ENCODE data around the gene CACYBP.
A peak's percentile ranks its signal among the peaks of the same experiment; 100 is the strongest.
"Not testable (repeated sequence)": the region's sequence is repeated elsewhere in the genome, so short reads cannot be mapped to it uniquely, and the experiment has no call there.

The CACYBP gene

GRCh38 chr1:175013445-175013844, 13.7 kb downstream of the CACYBP start:
- no peak overlapping the region for H3K27ac ChIP-seq (ENCODE audit: low read depth, low read length, severe bottlenecking)
- no peak overlapping the region for H3K4me3 ChIP-seq (ENCODE audit: extremely low read depth, insufficient read depth, low read length, poor library complexity, severe bottlenecking)
- H3K36me3 ChIP-seq (ENCODE audit: control insufficient read depth, insufficient read depth, low read length), result peaks cover 88% of the 10 kb centered on the region
- no peaks in the 10 kb centered on the region for H3K9me3 ChIP-seq (ENCODE audit: control insufficient read depth, low read length)
- 100% methylated on average over 1 of the region's 1 CpG for WGBS, 2 experiments (ENCODE audit: insufficient coverage in 2 of 2)
- peaks cover 7% of the 10 kb centered on the region for H3K4me1 ChIP-seq (ENCODE audit: control insufficient read depth, insufficient read depth, low read length, poor library complexity, severe bottlenecking)

- no peak overlapping the region for H3K4me3 ChIP-seq (ENCODE audit: extremely low read depth, insufficient read depth, low read length, poor library complexity, severe bottlenecking)
These were observed 15.5 kb downstream of the CACYBP start for GRCh38 chr1:175015243-175015642.

GRCh38 chr1:175019524-175019923, 19.8 kb downstream of the CACYBP start:
- peaks cover 40% of the 10 kb centered on the region for H3K36me3 ChIP-seq (ENCODE audit: control insufficient read depth, insufficient read depth, low read length)

More at GRCh38 chr1:175015243-175015642, 15.5 kb downstream of the CACYBP start:
- Histone ChIP-seq H3K9me3 (ENCODE audit: control insufficient read depth, low read length) (no peaks in the 10 kb centered on the region), H3K27ac (ENCODE audit: low read depth, low read length, severe bottlenecking) (no peak overlapping the region), H3K4me1 (ENCODE audit: control insufficient read depth, insufficient read depth, low read length, poor library complexity, severe bottlenecking) (peaks cover 4% of the 10 kb centered on the region), H3K36me3 (ENCODE audit: control insufficient read depth, insufficient read depth, low read length) (peaks cover 76% of the 10 kb centered on the region)
- WGBS, 2 experiments (ENCODE audit: insufficient coverage in 2 of 2), result 84 to 85% methylated on average over 2 of the region's 4 CpGs

DNA sequence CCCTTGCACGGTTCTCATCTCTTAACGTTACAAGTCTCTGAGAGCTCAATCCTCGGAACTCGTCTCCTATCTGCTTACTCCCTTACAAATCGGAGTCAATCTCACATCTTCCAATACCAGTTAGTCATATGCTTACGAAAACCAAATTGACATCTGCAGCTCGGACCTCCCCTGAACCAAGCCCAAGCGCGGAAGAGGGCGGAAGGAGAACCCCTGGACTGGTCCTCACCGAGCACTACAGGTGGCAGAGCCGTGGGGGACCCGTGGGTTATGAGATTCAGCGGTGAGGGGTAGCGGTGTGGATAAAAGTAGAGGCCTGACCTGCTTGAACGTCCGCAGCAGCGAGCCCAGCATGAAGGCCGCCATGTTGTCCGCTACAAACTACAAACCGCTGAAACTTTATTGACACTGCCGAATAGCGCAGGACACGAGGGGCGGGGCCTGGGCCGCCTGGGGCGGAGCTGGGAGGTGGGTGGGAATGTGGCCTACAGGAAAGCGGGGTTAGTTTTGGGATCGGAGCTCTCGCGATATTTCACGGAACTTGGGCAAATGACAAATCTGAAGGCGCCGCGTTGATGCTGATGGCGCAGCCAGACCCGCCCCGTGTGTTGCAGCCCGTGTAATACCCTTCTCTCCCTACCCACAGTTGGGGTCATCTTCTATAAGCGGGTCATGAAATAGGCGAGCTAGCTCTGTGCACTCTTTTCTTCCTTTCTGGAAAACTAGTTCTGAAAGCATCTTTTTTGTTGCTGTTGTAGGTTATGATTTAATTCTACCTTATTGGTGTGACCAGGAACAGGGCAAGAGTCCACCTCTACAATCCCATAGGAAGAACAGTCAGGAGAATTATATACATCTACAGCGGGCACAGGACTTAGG, 23.5 kb downstream of the CACYBP start, which contains the start of gene MRPS14:
TSS of gene MRPS14 (minus strand) at position 383 of the 879 bp plus-strand sequence. CDS start at position 366, 17 bp downstream.
- Histone ChIP-seq H3K4me3 (ENCODE audit: extremely low read depth, insufficient read depth, low read length, poor library complexity, severe bottlenecking) (peak within 1 kb of the TSS; percentile 81), H3K4me1 (ENCODE audit: control insufficient read depth, insufficient read depth, low read length, poor library complexity, severe bottlenecking) (no peaks in the 10 kb centered on the region), H3K27ac (ENCODE audit: low read depth, low read length, severe bottlenecking) (peak within 1 kb of the TSS; percentile 75), H3K36me3 (ENCODE audit: control insufficient read depth, insufficient read depth, low read length) (peaks cover 5% of the 10 kb centered on the region), H3K9me3 (ENCODE audit: control insufficient read depth, low read length) (no peaks in the 10 kb centered on the region)
- WGBS, 2 experiments (ENCODE audit: insufficient coverage in 2 of 2), result 3 to 4% methylated on average over 30 to 36 of the region's 42 CpGs

More at GRCh38 chr1:175019524-175019923, 19.8 kb downstream of the CACYBP start:
- Histone ChIP-seq H3K4me1 (ENCODE audit: control insufficient read depth, insufficient read depth, low read length, poor library complexity, severe bottlenecking) (peaks cover 4% of the 10 kb centered on the region), H3K4me3 (ENCODE audit: extremely low read depth, insufficient read depth, low read length, poor library complexity, severe bottlenecking) (no peak overlapping the region), H3K9me3 (ENCODE audit: control insufficient read depth, low read length) (no peaks in the 10 kb centered on the region), H3K27ac (ENCODE audit: low read depth, low read length, severe bottlenecking) (no peak overlapping the region)
- 68% methylated on average over 2 of the region's 3 CpGs; no CpG with 5 or more reads in 1 of the 2 experiments for WGBS, 2 experiments (ENCODE audit: insufficient coverage in 2 of 2)

DNA sequence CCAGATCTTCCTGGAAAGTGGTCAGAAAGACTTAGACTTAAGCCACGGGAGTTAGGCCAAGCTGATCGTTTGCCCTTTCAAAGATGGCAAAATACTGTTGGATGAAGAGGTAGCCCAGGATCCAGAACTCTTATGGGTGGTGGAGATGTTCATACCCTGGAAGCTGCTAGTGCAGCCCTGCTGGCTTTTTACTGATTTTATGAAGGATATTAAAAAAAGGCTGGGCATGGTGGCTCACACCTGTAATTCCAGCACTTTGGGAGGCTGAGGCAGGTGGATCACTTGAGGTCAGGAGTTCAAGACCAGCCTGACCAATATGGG, 24.1 kb downstream of the CACYBP start:
- not testable (repeated sequence) for H3K4me1 ChIP-seq (ENCODE audit: control insufficient read depth, insufficient read depth, low read length, poor library complexity, severe bottlenecking); H3K36me3 ChIP-seq (ENCODE audit: control insufficient read depth, insufficient read depth, low read length); H3K9me3 ChIP-seq (ENCODE audit: control insufficient read depth, low read length)
- Histone ChIP-seq H3K4me3 (ENCODE audit: extremely low read depth, insufficient read depth, low read length, poor library complexity, severe bottlenecking) (peak overlapping the region; percentile 81), H3K27ac (ENCODE audit: low read depth, low read length, severe bottlenecking) (peak overlapping the region; percentile 58)
- 95 to 96% methylated on average over 2 of the region's 2 CpGs for WGBS, 2 experiments (ENCODE audit: insufficient coverage in 2 of 2)

DNA sequence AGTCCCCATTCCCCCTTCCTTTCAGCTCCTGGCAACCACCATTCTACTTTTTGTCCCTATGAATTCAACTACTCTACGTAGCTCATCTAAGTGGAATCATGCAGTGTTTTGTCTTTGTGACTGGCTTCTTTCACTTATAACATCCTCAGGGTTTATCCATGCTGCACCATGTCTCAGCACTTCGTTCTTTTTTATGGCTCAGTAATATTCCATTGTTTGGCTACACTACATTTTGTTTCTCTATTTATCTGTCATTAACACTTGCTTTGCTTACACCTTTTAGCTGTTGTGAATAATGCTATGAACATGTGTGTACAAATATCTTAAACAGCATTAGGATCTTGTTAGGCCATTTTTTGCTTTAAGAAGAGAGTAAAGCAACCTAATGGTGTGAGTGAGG, 25.0 kb downstream of the CACYBP start:
- Histone ChIP-seq H3K4me3 (ENCODE audit: extremely low read depth, insufficient read depth, low read length, poor library complexity, severe bottlenecking) (no peak overlapping the region), H3K36me3 (ENCODE audit: control insufficient read depth, insufficient read depth, low read length) (no peaks in the 10 kb centered on the region), H3K27ac (ENCODE audit: low read depth, low read length, severe bottlenecking) (no peak overlapping the region), H3K4me1 (ENCODE audit: control insufficient read depth, insufficient read depth, low read length, poor library complexity, severe bottlenecking) (no peaks in the 10 kb centered on the region), H3K9me3 (ENCODE audit: control insufficient read depth, low read length) (no peaks in the 10 kb centered on the region)
- WGBS, 2 experiments (ENCODE audit: insufficient coverage in 2 of 2), result 92 to 93% methylated on average over 1 to 2 of the region's 2 CpGs

DNA sequence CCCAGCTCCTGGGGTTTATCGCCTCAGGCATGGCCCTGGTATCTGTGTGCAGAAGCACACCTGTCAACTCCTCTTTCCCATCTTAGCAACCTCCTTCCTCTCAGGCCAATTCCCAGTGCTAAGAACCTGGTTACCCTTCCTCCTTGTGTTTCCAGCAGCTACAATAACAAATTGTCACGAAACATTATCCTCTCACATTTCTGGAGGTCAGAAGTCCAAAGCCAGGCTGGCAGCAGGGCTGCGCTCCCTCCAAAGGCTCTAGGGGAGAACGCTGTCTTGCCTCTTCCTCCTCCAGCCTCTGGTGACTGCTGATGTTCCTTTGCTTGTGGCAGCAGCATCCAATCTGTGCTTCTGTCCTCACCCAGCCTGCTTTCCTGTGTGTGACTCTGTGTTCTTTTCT, 34.2 kb downstream of the CACYBP start:
- Histone ChIP-seq H3K36me3 (ENCODE audit: control insufficient read depth, insufficient read depth, low read length) (no peaks in the 10 kb centered on the region), H3K27ac (ENCODE audit: low read depth, low read length, severe bottlenecking) (no peak overlapping the region), H3K4me3 (ENCODE audit: extremely low read depth, insufficient read depth, low read length, poor library complexity, severe bottlenecking) (no peak overlapping the region), H3K9me3 (ENCODE audit: control insufficient read depth, low read length) (no peaks in the 10 kb centered on the region), H3K4me1 (ENCODE audit: control insufficient read depth, insufficient read depth, low read length, poor library complexity, severe bottlenecking) (no peaks in the 10 kb centered on the region)
- WGBS, 2 experiments (ENCODE audit: insufficient coverage in 2 of 2), result 70 to 100% methylated on average over 3 of the region's 4 CpGs

- WGBS, 2 experiments (ENCODE audit: insufficient coverage in 2 of 2), result 90% methylated on average over 2 of the region's 2 CpGs; no CpG with 5 or more reads in 1 of the 2 experiments
- H3K36me3 ChIP-seq (ENCODE audit: control insufficient read depth, insufficient read depth, low read length), result no peaks in the 10 kb centered on the region
- no peaks in the 10 kb centered on the region for H3K9me3 ChIP-seq (ENCODE audit: control insufficient read depth, low read length)
- H3K4me3 ChIP-seq (ENCODE audit: extremely low read depth, insufficient read depth, low read length, poor library complexity, severe bottlenecking), result no peak overlapping the region
- H3K4me1 ChIP-seq (ENCODE audit: control insufficient read depth, insufficient read depth, low read length, poor library complexity, severe bottlenecking), result no peaks in the 10 kb centered on the region
- no peak overlapping the region for H3K27ac ChIP-seq (ENCODE audit: low read depth, low read length, severe bottlenecking)
These were observed 35.0 kb downstream of the CACYBP start for GRCh38 chr1:175034775-175035174.

- H3K9me3 ChIP-seq (ENCODE audit: control insufficient read depth, low read length), result no peaks in the 10 kb centered on the region
- no peak overlapping the region for H3K4me3 ChIP-seq (ENCODE audit: extremely low read depth, insufficient read depth, low read length, poor library complexity, severe bottlenecking)
- WGBS, 2 experiments (ENCODE audit: insufficient coverage in 2 of 2), result 91 to 93% methylated on average over 3 to 5 of the region's 6 CpGs
- H3K36me3 ChIP-seq (ENCODE audit: control insufficient read depth, insufficient read depth, low read length), result no peaks in the 10 kb centered on the region
- no peaks in the 10 kb centered on the region for H3K4me1 ChIP-seq (ENCODE audit: control insufficient read depth, insufficient read depth, low read length, poor library complexity, severe bottlenecking)
- H3K27ac ChIP-seq (ENCODE audit: low read depth, low read length, severe bottlenecking), result no peak overlapping the region
These were observed 36.1 kb downstream of the CACYBP start for GRCh38 chr1:175035865-175036264.

GRCh38 chr1:175036476-175036875, 36.7 kb downstream of the CACYBP start:
- 67% methylated on average over 1 of the region's 3 CpGs; no CpG with 5 or more reads in 1 of the 2 experiments for WGBS, 2 experiments (ENCODE audit: insufficient coverage in 2 of 2)
- Histone ChIP-seq H3K4me3 (ENCODE audit: extremely low read depth, insufficient read depth, low read length, poor library complexity, severe bottlenecking) (no peak overlapping the region), H3K27ac (ENCODE audit: low read depth, low read length, severe bottlenecking) (no peak overlapping the region), H3K36me3 (ENCODE audit: control insufficient read depth, insufficient read depth, low read length) (no peaks in the 10 kb centered on the region), H3K4me1 (ENCODE audit: control insufficient read depth, insufficient read depth, low read length, poor library complexity, severe bottlenecking) (no peaks in the 10 kb centered on the region), H3K9me3 (ENCODE audit: control insufficient read depth, low read length) (no peaks in the 10 kb centered on the region)

DNA sequence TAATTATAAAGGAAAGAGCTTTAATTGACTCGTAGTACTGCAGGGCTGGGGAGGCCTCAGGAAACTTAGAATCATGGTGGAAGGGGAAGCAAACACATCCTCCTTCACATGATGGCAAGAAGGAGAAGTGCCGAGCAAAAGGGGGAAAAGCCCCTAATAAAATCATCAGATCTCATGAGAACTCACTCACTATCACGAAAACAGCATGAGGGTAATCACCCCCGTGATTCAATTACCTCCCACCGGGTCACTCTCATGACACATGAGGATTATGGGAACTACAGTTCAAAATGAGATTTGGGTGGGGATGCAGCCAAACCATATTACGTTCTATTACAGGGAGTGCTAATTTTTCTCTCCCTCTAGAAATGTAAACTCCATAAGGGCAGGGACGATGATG, 37.7 kb downstream of the CACYBP start:
- H3K36me3 ChIP-seq (ENCODE audit: control insufficient read depth, insufficient read depth, low read length), result no peaks in the 10 kb centered on the region
- H3K4me1 ChIP-seq (ENCODE audit: control insufficient read depth, insufficient read depth, low read length, poor library complexity, severe bottlenecking), result no peaks in the 10 kb centered on the region
- H3K27ac ChIP-seq (ENCODE audit: low read depth, low read length, severe bottlenecking), result no peak overlapping the region
- WGBS, 2 experiments (ENCODE audit: insufficient coverage in 2 of 2), result 80 to 90% methylated on average over 1 to 2 of the region's 7 CpGs
- no peaks in the 10 kb centered on the region for H3K9me3 ChIP-seq (ENCODE audit: control insufficient read depth, low read length)
- H3K4me3 ChIP-seq (ENCODE audit: extremely low read depth, insufficient read depth, low read length, poor library complexity, severe bottlenecking), result no peak overlapping the region
